ENCODE results near the gene ACTR1B. TPM values are rescaled to one million over a fixed set of nuclear protein-coding genes. Genes with fewer than 3 reads are reported as not detected.

ACTR1B gene
- total RNA-seq, 1 donor from 2014 or later, result 35.6 TPM

- H3K36me3 ChIP-seq (ENCODE audit: insufficient read depth, low read length), result peaks cover 18% of the 10 kb centered on the region
- no peak overlapping the region for H3K4me3 Mint-ChIP-seq (ENCODE audit: unreplicated experiment)
- H3K4me1 ChIP-seq (ENCODE audit: insufficient read depth, low read length), result peaks cover 26% of the 10 kb centered on the region
- no peak overlapping the region for H3K4me3 ChIP-seq (ENCODE audit: insufficient read depth, low read depth, low read length)
- peaks cover 28% of the 10 kb centered on the region for H3K36me3 Mint-ChIP-seq (ENCODE audit: low read depth, unreplicated experiment)
- H3K79me2 ChIP-seq (ENCODE audit: insufficient read depth, low read length), result peaks cover 35% of the 10 kb centered on the region
- DNase-seq (ENCODE audit: low read depth) (no peak), FAIRE-seq (no peak)
- H3K27ac ChIP-seq (ENCODE audit: low read depth, low read length), result no peak overlapping the region
- peaks cover 24% of the 10 kb centered on the region for H4K20me1 ChIP-seq (ENCODE audit: insufficient read depth, low read length)
- H3K9ac ChIP-seq (ENCODE audit: low read length), result no peak overlapping the region
- peaks cover 8% of the 10 kb centered on the region for H3K9me3 ChIP-seq (ENCODE audit: insufficient read depth, low read depth, low read length)
- H3K9me3 Mint-ChIP-seq (ENCODE audit: unreplicated experiment), result peaks cover 12% of the 10 kb centered on the region
- no peaks in the 10 kb centered on the region for H3K27me3 ChIP-seq (ENCODE audit: insufficient read depth, low read length)
- H3K4me1 Mint-ChIP-seq (ENCODE audit: low read depth, unreplicated experiment), result peaks cover 29% of the 10 kb centered on the region
- no peak overlapping the region for H2AFZ ChIP-seq (ENCODE audit: low read depth, low read length)
- H3K27me3 Mint-ChIP-seq (ENCODE audit: low read depth, unreplicated experiment), result no peaks in the 10 kb centered on the region
- no peak for TF ChIP-seq EZH2 (IDR thresholded peaks at IDR 0.05; ENCODE audit: insufficient read depth, low read length)
- no peak for TF ChIP-seq CTCF (IDR thresholded peaks at IDR 0.05; ENCODE audit: insufficient read depth, low read depth, low read length)
- no peak overlapping the region for H3K27ac Mint-ChIP-seq (ENCODE audit: unreplicated experiment)
- no peak overlapping the region for H3K4me2 ChIP-seq (ENCODE audit: low read length)
Measured at GRCh38 chr2:97658691-97659157, 5.1 kb downstream of the ACTR1B start.

- peaks cover 24% of the 10 kb centered on the region for H4K20me1 ChIP-seq (ENCODE audit: insufficient read depth, low read length)
- H3K27ac ChIP-seq (ENCODE audit: low read depth, low read length), result no peak overlapping the region
- no peak overlapping the region for H2AFZ ChIP-seq (ENCODE audit: low read depth, low read length)
- no peak overlapping the region for H3K4me3 Mint-ChIP-seq (ENCODE audit: unreplicated experiment)
- peaks cover 35% of the 10 kb centered on the region for H3K79me2 ChIP-seq (ENCODE audit: insufficient read depth, low read length)
- no peak overlapping the region for H3K4me3 ChIP-seq (ENCODE audit: insufficient read depth, low read depth, low read length)
- peaks cover 18% of the 10 kb centered on the region for H3K36me3 ChIP-seq (ENCODE audit: insufficient read depth, low read length)
- TF ChIP-seq EZH2 (IDR thresholded peaks at IDR 0.05; ENCODE audit: insufficient read depth, low read length) (no peak), CTCF (IDR thresholded peaks at IDR 0.05; ENCODE audit: insufficient read depth, low read depth, low read length) (no peak)
- H3K36me3 Mint-ChIP-seq (ENCODE audit: low read depth, unreplicated experiment), result peaks cover 32% of the 10 kb centered on the region
- no peak overlapping the region for H3K4me2 ChIP-seq (ENCODE audit: low read length)
- no peaks in the 10 kb centered on the region for H3K27me3 Mint-ChIP-seq (ENCODE audit: low read depth, unreplicated experiment)
- peaks cover 26% of the 10 kb centered on the region for H3K4me1 ChIP-seq (ENCODE audit: insufficient read depth, low read length)
- H3K9me3 ChIP-seq (ENCODE audit: insufficient read depth, low read depth, low read length), result peaks cover 8% of the 10 kb centered on the region
- no peak overlapping the region for H3K9ac ChIP-seq (ENCODE audit: low read length)
- FAIRE-seq, result no peak
- H3K27ac Mint-ChIP-seq (ENCODE audit: unreplicated experiment), result peak overlapping the region; percentile 47
- H3K4me1 Mint-ChIP-seq (ENCODE audit: low read depth, unreplicated experiment), result peaks cover 29% of the 10 kb centered on the region
- no peak for DNase-seq (ENCODE audit: low read depth)
- peaks cover 16% of the 10 kb centered on the region for H3K9me3 Mint-ChIP-seq (ENCODE audit: unreplicated experiment)
- H3K27me3 ChIP-seq (ENCODE audit: insufficient read depth, low read length), result no peaks in the 10 kb centered on the region
Measured at GRCh38 chr2:97657986-97658690, 5.7 kb downstream of the ACTR1B start.

All from astrocyte (in vitro differentiated cells and primary cell).